Mammary epithelial cell (primary cell): ENCODE results near the gene RERGL.

ENCODE experiments used
- CTCF ChIP-seq, 2 donors: IDR thresholded peaks in 1 of 2; conservative IDR thresholded peaks in 1 of 2; 2 replicates each; pipeline ENCODE4 v1.5.1; 2011 to 2012; ENCODE audit warnings: inconsistent platforms in 2 of 2, low read length in 2 of 2, mild to moderate bottlenecking in 2 of 2, control low read depth in 1 of 2, low read depth in 1 of 2; ENCODE audit not compliant: insufficient read depth in 1 of 2; ENCODE audit errors: extremely low read depth in 1 of 2
- EZH2 ChIP-seq: IDR thresholded peaks from 2 replicates; pipeline ENCODE4 v1.6.1; 2012; ENCODE audit warnings: low read length, inconsistent platforms, borderline replicate concordance

- no peak for TF ChIP-seq CTCF (conservative IDR thresholded peaks at IDR 0.05 in 1 of 2, IDR thresholded peaks at IDR 0.05 in 1 of 2; ENCODE audit: extremely low read depth in 1 of 2, insufficient read depth in 1 of 2, low read depth in 1 of 2, low read length in 2 of 2)
- no peak for TF ChIP-seq EZH2
These were observed 18.6 kb upstream of the RERGL start for GRCh38 chr12:18108611-18109010.
